ENCODE data around the gene GALNT14. TPM values are rescaled to one million over a fixed set of nuclear protein-coding genes. Genes with fewer than 3 reads are reported as not detected.

Gene GALNT14
- total and polyA plus RNA-seq, 2 of the 8 experiments (the other 6 are each of a cell fraction or from before 2014, with no cell fraction given), result 13.0 to 13.7 TPM

DNA sequence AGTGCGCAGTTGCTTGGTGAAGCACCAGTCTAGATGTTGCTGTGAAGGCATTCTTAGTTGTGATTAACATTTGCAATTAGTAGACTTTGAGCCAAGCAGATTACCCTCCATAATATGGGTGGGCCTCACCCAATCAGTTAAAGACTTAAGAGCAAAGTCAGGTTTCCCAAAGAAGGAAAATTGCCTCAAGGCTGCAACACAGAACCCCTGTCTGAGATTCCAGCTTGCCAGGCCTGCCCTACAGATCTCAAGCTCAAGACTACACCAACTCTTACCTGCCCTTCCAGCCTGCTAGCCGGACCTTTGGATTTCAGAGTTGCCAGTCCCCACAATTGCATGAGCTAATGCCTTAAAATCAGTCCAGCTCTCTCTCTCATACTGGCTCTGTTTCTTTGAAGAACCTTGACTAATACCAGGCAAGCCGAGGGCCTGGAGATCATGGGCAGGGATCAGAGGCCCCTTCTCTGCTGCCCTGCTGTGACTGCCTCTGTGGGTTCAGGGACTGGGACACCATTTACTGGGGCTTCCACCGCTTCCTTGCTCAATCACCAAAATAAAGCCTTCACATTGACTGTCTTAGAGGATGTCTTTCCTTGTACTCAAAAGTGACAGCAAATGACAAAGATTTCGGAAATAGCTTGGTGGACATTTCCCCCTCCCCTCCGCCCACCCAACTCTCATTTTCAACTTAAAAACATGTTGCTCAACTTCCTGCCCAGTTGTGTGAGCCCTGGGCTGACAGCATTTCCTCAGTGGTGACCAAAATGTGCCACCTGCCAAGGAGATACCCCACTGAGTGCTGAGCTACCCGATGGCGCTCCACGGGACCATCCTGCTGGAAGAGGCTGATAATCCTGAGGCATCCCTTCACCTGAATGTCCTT lies 86.7 kb downstream of the GALNT14 start:
- no peak overlapping the region for H2BK20ac ChIP-seq (ENCODE audit: low read length)
- no peak for TF ChIP-seq CEBPB (IDR thresholded peaks at IDR 0.05; ENCODE audit: low read depth, low read length)
- no peak for TF ChIP-seq SAP30 (IDR thresholded peaks at IDR 0.05; ENCODE audit: insufficient read depth, insufficient replicate concordance, low read length)
- TF ChIP-seq CHD1 (IDR thresholded peaks at IDR 0.05; ENCODE audit: low read depth, low read length), result no peak
- no peak for TF ChIP-seq RFX5 (IDR thresholded peaks at IDR 0.05; ENCODE audit: borderline replicate concordance, low read depth, low read length)
- TF ChIP-seq SUZ12 (IDR thresholded peaks at IDR 0.05; ENCODE audit: low read length), result no peak
- no peak overlapping the region for H3K4me2 ChIP-seq (ENCODE audit: insufficient read depth in 1 of 2, low read depth in 2 of 2, low read length in 2 of 2)
- no peak for DNase-seq (ENCODE audit: low read depth in 1 of 2, low spot score in 2 of 2)
- H3K9me3 ChIP-seq (ENCODE audit: insufficient read depth in 2 of 2, low read depth in 1 of 2, low read length in 1 of 2), result no peaks in the 10 kb centered on the region
- H3K9ac ChIP-seq (replicated peaks in 1 of 4; ENCODE audit: extremely low read depth in 1 of 4, low read depth in 3 of 4, low read length in 3 of 4), result no peak overlapping the region
- H3K27ac ChIP-seq (ENCODE audit: low read depth, low read length), result no peak overlapping the region
- no peaks in the 10 kb centered on the region for H3K4me1 ChIP-seq (replicated peaks in 1 of 4; ENCODE audit: control insufficient read depth in 3 of 4, insufficient read depth in 4 of 4, low read length in 3 of 4)
- H3K4ac ChIP-seq (replicated peaks; ENCODE audit: insufficient read length, low read depth, low read length), result no peak overlapping the region
- no peak overlapping the region for H2BK12ac ChIP-seq (ENCODE audit: low read depth, low read length)
- ChIA-PET CTCF (ENCODE audit: partially characterized antibody) (interaction anchor here (1.3 to 3.5 kb wide), 8 partner anchors 9 to 340 kb away, joined by 4 to 16 read pairs (median 6); no protein-coding TSS in a partner anchor), POLR2A (ENCODE audit: partially characterized antibody) (no interaction called here)
- no peaks in the 10 kb centered on the region for H3K27me3 ChIP-seq (replicated peaks in 1 of 4; ENCODE audit: control insufficient read depth in 3 of 4, extremely low read depth in 1 of 4, insufficient read depth in 3 of 4, low read length in 3 of 4)
- no peaks in the 10 kb centered on the region for H3K79me1 ChIP-seq (ENCODE audit: low read depth, low read length)
- no peak overlapping the region for H2BK5ac ChIP-seq (ENCODE audit: low read depth, low read length)
- H3K4me3 ChIP-seq (ENCODE audit: extremely low read depth in 1 of 4, insufficient read depth in 2 of 4, low read depth in 3 of 4, low read length in 4 of 4), result no peak overlapping the region
- H3K23me2 ChIP-seq (ENCODE audit: low read depth, low read length), result no peaks in the 10 kb centered on the region
- H3K14ac ChIP-seq (ENCODE audit: insufficient read length), result no peak overlapping the region
- FAIRE-seq, result no peak
- WGBS, 2 experiments (ENCODE audit: extremely low coverage in 1 of 2, insufficient coverage in 1 of 2, insufficient read length in 1 of 2, insufficient replicate concordance in 2 of 2, low coverage in 1 of 2, low lambda C conversion rate in 2 of 2, missing lambda C conversion rate in 1 of 2), result 89% methylated on average over 9 of the region's 9 CpGs; no CpG with 5 or more reads in 1 of the 2 experiments
- H2AK5ac ChIP-seq (ENCODE audit: low read depth, low read length), result no peak overlapping the region
- H2AFZ ChIP-seq (ENCODE audit: low read length), result no peak overlapping the region
- H2BK120ac ChIP-seq (replicated peaks; ENCODE audit: low read depth, low read length), result no peak overlapping the region
- H3K23ac ChIP-seq (ENCODE audit: insufficient read length), result no peak overlapping the region
- H4K91ac ChIP-seq (replicated peaks; ENCODE audit: insufficient read length, low read length), result no peak overlapping the region
- no peak overlapping the region for H3K56ac ChIP-seq (replicated peaks; ENCODE audit: insufficient read length, low read depth, low read length)
- no peak overlapping the region for H4K5ac ChIP-seq (ENCODE audit: insufficient read length, low read depth, low read length)
- no peaks in the 10 kb centered on the region for H3K79me2 ChIP-seq (ENCODE audit: control insufficient read depth in 1 of 2, insufficient read depth in 2 of 2, low read length in 2 of 2)
- H4K8ac ChIP-seq (ENCODE audit: extremely low read depth, insufficient read depth, low read length), result no peak overlapping the region
- no peak overlapping the region for H3K18ac ChIP-seq (ENCODE audit: extremely low read depth, low read length)
- no peak overlapping the region for H2BK15ac ChIP-seq (ENCODE audit: low read length)
- H3K36me3 ChIP-seq (ENCODE audit: control insufficient read depth in 2 of 4, insufficient read depth in 4 of 4, low read length in 3 of 4), result no peaks in the 10 kb centered on the region
- no peaks in the 10 kb centered on the region for H4K20me1 ChIP-seq (replicated peaks in 1 of 2; ENCODE audit: control insufficient read depth in 1 of 2, insufficient read depth in 2 of 2, low read length in 2 of 2)

Data from H1 (cell line).